Stomach (tissue), 4 donors: ENCODE results near the gene COL9A3.

Source experiments
- POLR2A ChIP-seq, 4 donors: fragments of 450-650 bp; IDR thresholded peaks; one replicate each; pipeline ENCODE4 v1.6.1; 2016; ENCODE audit warnings: antibody characterized with exemption in 4 of 4, control low read depth in 2 of 4, mild to moderate bottlenecking in 1 of 4, moderate library complexity in 1 of 4
- TF ChIP-seq, protein P1 (sequence below), 7 experiments: fragments of 450-650 bp in 4 of 7; fragments of 200-600 bp in 3 of 7; sonication (generic) in 3 of 7; IDR thresholded peaks; one replicate each; pipeline ENCODE4 v1.5.1; 2016 to 2019; ENCODE audit warnings: antibody characterized with exemption in 7 of 7, control low read depth in 2 of 7, mild to moderate bottlenecking in 1 of 7

DNA sequence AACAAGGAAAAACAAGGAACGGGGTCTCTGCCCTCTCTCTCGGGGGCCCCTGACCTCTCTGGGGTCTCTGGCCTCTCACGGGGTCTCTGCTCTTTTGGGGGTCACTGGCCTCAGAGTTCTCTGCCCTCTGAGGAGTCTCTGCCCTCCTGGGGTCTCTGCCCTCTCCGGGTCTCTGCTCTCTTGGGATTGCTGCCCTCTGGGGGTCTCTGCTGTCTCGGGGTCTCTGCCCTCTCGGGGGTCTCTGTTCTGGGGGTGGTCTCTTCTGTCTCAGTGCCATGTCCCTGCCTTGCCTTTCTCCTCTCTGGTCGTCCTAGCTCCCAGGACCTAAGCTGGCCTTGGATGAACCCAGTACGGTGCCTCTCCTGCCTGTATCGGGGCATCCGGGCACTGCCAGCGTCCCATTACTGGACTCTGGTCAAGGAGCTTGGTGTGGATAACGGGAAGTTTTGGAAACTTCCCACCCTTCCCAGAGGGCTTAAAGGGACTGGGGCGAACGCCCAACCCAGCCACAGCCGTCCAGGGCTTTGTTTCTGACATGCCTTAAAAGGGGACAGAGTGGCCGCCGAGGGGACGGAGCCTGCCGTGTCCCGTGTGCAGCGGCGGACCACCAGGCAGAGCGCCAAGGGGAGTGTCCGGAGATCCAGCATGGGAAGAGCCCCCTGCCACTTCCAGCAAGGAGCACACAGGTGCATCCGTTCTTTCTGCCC lies 45.3 kb upstream of the COL9A3 start:
- TF ChIP-seq, protein P1, sequence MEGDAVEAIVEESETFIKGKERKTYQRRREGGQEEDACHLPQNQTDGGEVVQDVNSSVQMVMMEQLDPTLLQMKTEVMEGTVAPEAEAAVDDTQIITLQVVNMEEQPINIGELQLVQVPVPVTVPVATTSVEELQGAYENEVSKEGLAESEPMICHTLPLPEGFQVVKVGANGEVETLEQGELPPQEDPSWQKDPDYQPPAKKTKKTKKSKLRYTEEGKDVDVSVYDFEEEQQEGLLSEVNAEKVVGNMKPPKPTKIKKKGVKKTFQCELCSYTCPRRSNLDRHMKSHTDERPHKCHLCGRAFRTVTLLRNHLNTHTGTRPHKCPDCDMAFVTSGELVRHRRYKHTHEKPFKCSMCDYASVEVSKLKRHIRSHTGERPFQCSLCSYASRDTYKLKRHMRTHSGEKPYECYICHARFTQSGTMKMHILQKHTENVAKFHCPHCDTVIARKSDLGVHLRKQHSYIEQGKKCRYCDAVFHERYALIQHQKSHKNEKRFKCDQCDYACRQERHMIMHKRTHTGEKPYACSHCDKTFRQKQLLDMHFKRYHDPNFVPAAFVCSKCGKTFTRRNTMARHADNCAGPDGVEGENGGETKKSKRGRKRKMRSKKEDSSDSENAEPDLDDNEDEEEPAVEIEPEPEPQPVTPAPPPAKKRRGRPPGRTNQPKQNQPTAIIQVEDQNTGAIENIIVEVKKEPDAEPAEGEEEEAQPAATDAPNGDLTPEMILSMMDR (IDR thresholded peaks at IDR 0.05): no peak
- no peak for TF ChIP-seq POLR2A (IDR thresholded peaks at IDR 0.05)
